Cardiac muscle cell (in vitro differentiated cells and primary cell): ENCODE data around the gene PHC2. TPM values are rescaled to one million over a fixed set of nuclear protein-coding genes. Genes with fewer than 3 reads are reported as not detected.

Experiments used
- DNase-seq, 2 donors: peaks; one replicate each; pipeline versions ENCODE4 v3.0.0 to v3.0.0-alpha.2; 2010 to 2017; ENCODE audit warnings: low read depth in 1 of 2, low spot score in 1 of 2
- H3K27ac ChIP-seq: fragments of 200-600 bp; sonication (generic); 2 replicates; pipeline ENCODE4 v1.5.1; 2016
- H3K27me3 ChIP-seq: fragments of 200-600 bp; sonication (generic); 2 replicates; pipeline ENCODE4 v1.6.0; 2016; ENCODE audit warnings: control low read depth
- H3K36me3 ChIP-seq: fragments of 200-600 bp; sonication (generic); 2 replicates; pipeline ENCODE4 v1.5.1; 2016; ENCODE audit warnings: control low read depth
- H3K4me1 ChIP-seq: fragments of 200-600 bp; sonication (generic); 2 replicates; pipeline ENCODE4 v1.8.1; 2017; ENCODE audit warnings: low read depth, mild to moderate bottlenecking, mixed run types
- H3K4me3 ChIP-seq: fragments of 200-600 bp; sonication (generic); 2 replicates; pipeline ENCODE4 v1.5.1; 2016; ENCODE audit warnings: mild to moderate bottlenecking
- H3K9me3 ChIP-seq: fragments of 200-600 bp; sonication (generic); 2 replicates; pipeline ENCODE4 v1.5.1; 2017; ENCODE audit warnings: low read depth, mild to moderate bottlenecking, control low read depth
- polyA plus RNA-seq: library from polyadenylated mRNA; unstranded; fragments of >200 nt; fragmentation: Nextera tagmentation; extraction: Ambion mirVana; gene quantifications from 2 replicates; pipeline ENCODE4 v1.2.1, GENCODE V29; 2016
- total RNA-seq: library from RNA; depleted of rRNA; stranded (reverse); fragments of >200 nt; gene quantifications from 2 replicates; pipeline ENCODE4 v1.2.3, GENCODE V29; 2016
- TF ChIP-seq, protein P1 (sequence below): IDR thresholded peaks from 2 replicates; pipeline ENCODE4 v1.5.1; 2012; ENCODE audit warnings: low read depth, mild to moderate bottlenecking, low read length

The PHC2 gene
- total and polyA plus RNA-seq, 2 experiments from 2014 or later = 81.8 to 86.0 TPM

DNA sequence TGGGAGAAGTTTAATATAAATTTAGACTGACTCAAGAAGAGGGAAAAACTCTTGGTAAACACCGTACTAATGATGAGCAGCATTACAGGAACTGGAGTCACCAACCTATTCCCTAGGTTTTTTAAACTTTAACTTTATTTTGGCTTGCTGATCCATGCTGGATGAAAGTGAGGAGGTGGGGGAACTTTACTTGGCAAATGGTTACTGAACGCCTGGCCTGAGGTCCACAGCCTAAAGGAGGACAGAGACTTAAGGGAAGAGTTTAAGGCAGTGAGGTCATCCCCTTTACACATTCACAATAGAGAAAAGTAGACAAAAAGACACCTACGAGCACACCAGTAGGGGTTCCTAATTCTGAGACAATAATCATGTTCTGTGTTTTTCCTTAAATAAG is 84.4 kb downstream of the PHC2 start:
- H3K9me3 ChIP-seq = no peaks in the 10 kb centered on the region
- no peaks in the 10 kb centered on the region for H3K27me3 ChIP-seq
- no peak overlapping the region for H3K4me3 ChIP-seq
- no peak for DNase-seq
- H3K4me1 ChIP-seq = peaks cover 51% of the 10 kb centered on the region
- no peaks in the 10 kb centered on the region for H3K36me3 ChIP-seq
- TF ChIP-seq, protein P1, sequence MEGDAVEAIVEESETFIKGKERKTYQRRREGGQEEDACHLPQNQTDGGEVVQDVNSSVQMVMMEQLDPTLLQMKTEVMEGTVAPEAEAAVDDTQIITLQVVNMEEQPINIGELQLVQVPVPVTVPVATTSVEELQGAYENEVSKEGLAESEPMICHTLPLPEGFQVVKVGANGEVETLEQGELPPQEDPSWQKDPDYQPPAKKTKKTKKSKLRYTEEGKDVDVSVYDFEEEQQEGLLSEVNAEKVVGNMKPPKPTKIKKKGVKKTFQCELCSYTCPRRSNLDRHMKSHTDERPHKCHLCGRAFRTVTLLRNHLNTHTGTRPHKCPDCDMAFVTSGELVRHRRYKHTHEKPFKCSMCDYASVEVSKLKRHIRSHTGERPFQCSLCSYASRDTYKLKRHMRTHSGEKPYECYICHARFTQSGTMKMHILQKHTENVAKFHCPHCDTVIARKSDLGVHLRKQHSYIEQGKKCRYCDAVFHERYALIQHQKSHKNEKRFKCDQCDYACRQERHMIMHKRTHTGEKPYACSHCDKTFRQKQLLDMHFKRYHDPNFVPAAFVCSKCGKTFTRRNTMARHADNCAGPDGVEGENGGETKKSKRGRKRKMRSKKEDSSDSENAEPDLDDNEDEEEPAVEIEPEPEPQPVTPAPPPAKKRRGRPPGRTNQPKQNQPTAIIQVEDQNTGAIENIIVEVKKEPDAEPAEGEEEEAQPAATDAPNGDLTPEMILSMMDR = no peak
- no peak overlapping the region for H3K27ac ChIP-seq

DNA sequence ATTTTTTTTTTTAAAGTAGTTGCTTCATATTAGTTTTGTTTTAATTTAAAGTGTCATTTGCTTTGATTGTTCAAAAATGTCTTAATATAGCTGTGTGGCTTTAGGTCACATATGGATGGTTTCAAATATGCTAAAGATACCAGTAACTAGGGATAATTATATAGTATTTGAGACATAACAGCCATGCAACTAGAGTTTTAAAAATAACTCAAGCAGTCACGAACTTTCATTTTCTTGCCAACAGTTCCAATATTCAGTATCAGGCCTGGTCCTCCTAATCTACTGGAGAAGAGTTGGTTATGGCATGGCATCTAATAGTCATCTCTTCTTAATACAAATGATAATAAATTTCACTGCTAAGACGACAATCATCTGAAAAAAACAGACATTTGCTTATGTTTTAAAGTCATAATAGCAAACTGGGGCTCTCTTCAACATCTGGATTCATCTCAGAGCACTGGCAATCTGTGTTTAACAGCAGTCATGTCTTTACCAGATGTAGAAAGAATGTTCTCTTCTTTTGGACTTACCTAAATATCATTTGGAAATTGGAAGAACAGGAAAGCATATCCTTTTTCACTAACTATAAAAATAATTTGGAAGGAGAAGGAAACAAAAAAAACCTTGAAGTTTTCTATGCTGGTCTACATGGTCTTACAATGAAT is 85.9 kb downstream of the PHC2 start:
- Histone ChIP-seq H3K27ac (no peak overlapping the region), H3K36me3 (no peaks in the 10 kb centered on the region), H3K9me3 (no peaks in the 10 kb centered on the region), H3K4me1 (peaks cover 63% of the 10 kb centered on the region), H3K4me3 (no peak overlapping the region), H3K27me3 (no peaks in the 10 kb centered on the region)
- TF ChIP-seq, protein P1 = no peak
- no peak for DNase-seq

- TF ChIP-seq, protein P1 = no peak
- Histone ChIP-seq H3K4me3 (no peak overlapping the region), H3K36me3 (no peaks in the 10 kb centered on the region), H3K4me1 (peaks cover 76% of the 10 kb centered on the region), H3K27me3 (no peaks in the 10 kb centered on the region), H3K27ac (peak overlapping the region; percentile 59), H3K9me3 (no peaks in the 10 kb centered on the region)
- DNase-seq = peak in 1 of 2 donors; percentile 87
Observed at GRCh38 chr1:33343539-33343938, 87.4 kb downstream of the PHC2 start.

DNA sequence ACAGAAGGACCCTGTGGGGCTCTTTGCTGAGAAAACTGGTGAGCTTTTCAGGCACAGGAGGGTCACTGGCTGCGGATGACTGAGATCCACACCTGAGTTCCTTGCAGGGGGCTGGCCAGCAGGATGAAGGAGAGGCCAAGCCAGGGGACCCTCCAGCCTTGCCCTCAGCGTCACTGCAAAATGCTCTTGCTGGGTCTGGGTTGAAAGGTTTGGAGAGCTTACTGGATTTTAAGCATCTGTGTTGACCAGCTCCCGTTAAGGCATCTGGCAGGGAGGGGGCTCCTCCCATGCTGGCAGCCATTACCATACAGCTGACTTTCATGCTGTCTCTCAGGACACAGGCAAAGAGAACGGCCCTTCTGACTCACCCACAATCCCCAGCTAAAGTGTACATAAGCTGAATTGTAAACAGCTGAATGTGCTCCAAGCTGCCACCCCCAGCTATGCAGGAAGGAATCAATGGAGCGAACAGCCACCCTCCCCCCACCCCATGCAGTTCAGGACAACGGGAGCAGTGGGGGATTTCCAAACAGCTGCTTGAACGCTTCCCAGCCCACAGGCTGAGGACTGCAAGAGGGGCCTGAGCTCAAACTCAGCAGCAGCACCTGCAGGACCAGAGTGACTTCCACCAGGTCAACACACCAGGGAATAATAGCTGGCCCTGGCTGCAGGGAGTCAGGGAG is 88.7 kb downstream of the PHC2 start:
- no peaks in the 10 kb centered on the region for H3K27me3 ChIP-seq
- peaks cover 73% of the 10 kb centered on the region for H3K4me1 ChIP-seq
- H3K27ac ChIP-seq = peak overlapping the region; percentile 11
- no peaks in the 10 kb centered on the region for H3K9me3 ChIP-seq
- DNase-seq = peak in 1 of 2 donors; percentile 98
- no peak overlapping the region for H3K4me3 ChIP-seq
- TF ChIP-seq, protein P1 = no peak
- no peaks in the 10 kb centered on the region for H3K36me3 ChIP-seq

DNA sequence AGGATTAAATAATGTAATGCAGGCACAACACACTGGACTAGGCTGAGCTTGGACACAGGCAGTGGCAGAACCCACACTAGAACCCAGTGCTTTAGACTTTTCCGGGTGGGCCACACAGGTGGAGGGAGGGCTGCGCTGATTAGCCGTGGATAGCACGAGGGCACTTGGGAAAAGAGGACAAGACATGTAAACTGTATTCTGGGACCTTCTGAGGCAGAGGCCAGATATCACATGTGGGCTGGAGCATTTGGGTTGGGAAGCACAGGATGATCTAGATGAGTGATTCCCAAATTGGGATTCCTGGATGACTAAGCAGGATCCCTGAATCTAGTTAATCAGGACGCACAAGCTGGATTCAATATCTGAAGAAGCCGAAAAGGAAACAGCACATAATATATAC is 89.7 kb downstream of the PHC2 start:
- Histone ChIP-seq H3K27me3 (no peaks in the 10 kb centered on the region), H3K4me3 (no peak overlapping the region), H3K27ac (peak overlapping the region; percentile 11), H3K36me3 (no peaks in the 10 kb centered on the region), H3K4me1 (peaks cover 64% of the 10 kb centered on the region), H3K9me3 (no peaks in the 10 kb centered on the region)
- TF ChIP-seq, protein P1 = no peak
- no peak for DNase-seq
